Cardiac fibroblast (primary cell): ENCODE data around the gene TAS1R2.
A peak's percentile ranks its signal among the peaks of the same experiment; 100 is the strongest.

ENCODE experiments used
- DNase-seq, 2 donors: peaks; one replicate each; pipeline versions ENCODE4 v3.0.0 to v3.0.0-alpha.2; 2010; ENCODE audit warnings: low read depth in 2 of 2
- H3K4me3 ChIP-seq, 2 donors: replicated peaks in 1 of 2; 1 replicate in 1 of 2; 2 replicates in 1 of 2; pipeline ENCODE4 v1.5.1; 2011; ENCODE audit warnings: low read depth in 2 of 2, low read length in 2 of 2, mild to moderate bottlenecking in 2 of 2, moderate library complexity in 1 of 2
- CTCF ChIP-seq: IDR thresholded peaks from one replicate; pipeline ENCODE4 v1.5.1; 2011; ENCODE audit warnings: low read depth, mild to moderate bottlenecking, low read length, inconsistent platforms

The TAS1R2 gene

DNA sequence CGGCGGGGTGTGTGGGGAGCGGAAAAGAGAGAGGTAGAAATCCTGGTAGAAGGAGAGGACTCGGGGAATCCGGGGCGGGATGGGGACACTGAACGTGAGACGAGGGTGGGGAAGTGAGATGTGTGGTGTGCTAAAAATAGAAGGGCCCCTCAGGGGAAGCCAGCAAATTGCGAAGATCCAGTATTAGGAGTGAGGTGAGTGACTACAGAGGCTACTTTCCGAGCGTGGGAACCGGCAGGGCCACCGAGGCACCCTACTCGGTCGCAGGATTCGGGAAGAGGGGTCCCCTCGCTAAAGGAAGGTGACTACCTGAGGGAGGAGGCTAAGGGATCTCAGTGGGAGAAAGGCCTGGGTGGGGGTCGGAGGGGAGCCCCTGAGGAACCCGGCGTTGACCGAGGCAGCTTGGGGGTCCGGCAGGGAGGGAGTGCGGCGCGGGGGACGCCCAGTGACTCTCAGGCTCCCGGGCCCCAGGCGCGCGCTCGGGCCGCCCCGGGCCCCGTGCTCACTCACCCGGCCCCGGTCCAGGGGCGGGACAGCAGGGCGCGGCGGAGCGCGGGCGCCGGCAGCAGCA is 42.6 kb upstream of the TAS1R2 start:
- no peak for TF ChIP-seq CTCF
- no peak for DNase-seq
- peak overlapping the region; percentile 69 to 89 for H3K4me3 ChIP-seq

DNA sequence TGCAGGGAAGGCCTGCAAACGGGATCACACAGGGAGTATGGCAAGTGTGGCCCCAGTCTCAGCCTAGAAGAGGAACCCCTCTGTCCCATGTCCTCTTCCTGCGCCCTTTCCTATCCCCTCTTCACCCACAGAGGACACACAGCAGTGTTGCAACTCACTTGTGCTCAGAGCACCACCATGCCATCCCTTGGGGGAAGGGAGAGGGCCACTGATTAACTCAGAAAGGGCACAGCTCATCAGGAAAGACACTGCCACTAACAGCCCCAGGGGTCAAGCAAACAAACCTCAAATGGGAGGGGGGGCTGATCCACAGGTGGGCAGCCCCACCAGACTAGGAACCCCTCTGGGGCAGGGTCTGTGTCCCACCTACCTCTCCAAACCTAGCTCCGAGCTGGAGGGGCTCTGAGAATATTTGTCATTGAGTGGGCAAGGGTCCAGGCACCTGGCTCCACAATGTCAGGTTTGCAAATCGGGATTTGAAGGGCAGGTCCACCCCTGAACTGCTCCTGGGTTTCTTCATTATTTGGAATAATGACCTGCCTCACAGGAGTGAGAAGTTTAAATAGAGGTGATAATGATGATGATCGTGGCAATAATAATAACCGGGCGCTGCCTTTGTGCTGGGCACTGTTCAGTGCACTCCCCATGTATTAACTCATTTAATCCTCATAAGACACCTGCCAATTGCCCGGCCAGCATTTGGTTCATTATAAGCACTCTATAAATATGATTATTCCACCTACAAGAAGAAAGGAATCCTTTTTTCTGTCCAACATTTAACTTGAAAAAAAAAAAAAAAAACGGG is 41.9 kb upstream of the TAS1R2 start:
- no peak for DNase-seq
- H3K4me3 ChIP-seq: peak overlapping the region; percentile 69 to 89
- TF ChIP-seq CTCF: no peak

DNA sequence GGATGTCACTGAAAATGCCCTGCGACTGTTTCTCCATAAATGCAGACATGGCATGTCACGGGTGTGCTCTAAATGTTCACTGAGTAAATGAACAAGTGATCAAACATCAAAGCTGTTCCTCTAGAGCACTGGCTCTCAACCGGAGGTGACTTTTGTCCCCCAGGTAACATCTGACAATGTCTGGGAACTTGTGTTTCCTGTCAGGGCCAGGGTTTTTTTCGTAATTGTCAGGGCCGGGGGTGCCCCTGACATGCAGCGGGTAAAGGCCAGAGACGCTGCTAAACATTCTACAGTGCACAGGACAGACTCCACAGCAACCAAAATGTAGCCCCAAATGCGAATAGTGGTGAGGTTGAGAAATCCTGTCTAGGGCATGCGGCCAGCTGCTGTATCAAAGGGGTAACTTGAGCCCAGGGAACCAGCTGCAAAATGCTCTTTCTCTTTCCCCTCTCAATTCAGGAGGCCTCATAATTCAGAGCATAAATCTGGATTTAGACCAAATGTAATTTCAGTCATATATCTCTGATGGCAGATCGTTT is 40.9 kb upstream of the TAS1R2 start:
- no peak for TF ChIP-seq CTCF
- peak in 1 of 2 donors; percentile 41 for DNase-seq
- H3K4me3 ChIP-seq: no peak overlapping the region

- TF ChIP-seq CTCF: no peak
- DNase-seq: no peak
These were observed 40.0 kb upstream of the TAS1R2 start for GRCh38 chr1:18899363-18900049.

DNA sequence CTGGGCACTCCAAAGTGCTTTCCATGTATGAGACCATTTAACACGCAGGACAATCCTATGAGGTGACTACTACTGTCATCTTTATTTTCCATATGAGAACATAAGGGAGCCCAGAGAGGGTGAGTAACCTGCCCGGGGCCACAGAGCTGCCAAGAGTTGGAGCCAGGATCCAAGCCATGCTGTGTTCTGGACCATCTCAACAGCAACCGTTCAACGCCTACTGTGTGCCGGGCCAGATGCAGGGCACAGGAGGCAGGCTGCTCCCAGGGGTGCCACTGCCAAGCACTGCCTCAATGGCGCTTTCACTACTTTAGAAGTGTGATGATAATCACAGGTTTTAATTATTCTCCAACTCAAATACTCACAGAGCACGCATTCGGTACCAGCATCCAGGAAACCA is 39.1 kb upstream of the TAS1R2 start:
- H3K4me3 ChIP-seq: no peak overlapping the region
- no peak for TF ChIP-seq CTCF
- DNase-seq: no peak

More at GRCh38 chr1:18899363-18900049, 40.0 kb upstream of the TAS1R2 start:
- no peak overlapping the region for H3K4me3 ChIP-seq

- no peak overlapping the region for H3K4me3 ChIP-seq
- TF ChIP-seq CTCF: no peak
These were observed 35.9 kb upstream of the TAS1R2 start for GRCh38 chr1:18895317-18895716.

More at GRCh38 chr1:18895317-18895716, 35.9 kb upstream of the TAS1R2 start:
- DNase-seq: no peak
